Prostate gland (tissue), 2 donors: ENCODE data around the gene HLA-DPB1.

ENCODE experiments used
- POLR2A ChIP-seq: fragments of 450-650 bp; IDR thresholded peaks from one replicate; pipeline ENCODE4 v1.6.1; 2016; ENCODE audit warnings: antibody characterized with exemption, mild to moderate bottlenecking
- POLR2AphosphoS5 ChIP-seq: sonication (generic); formaldehyde crosslinking; IDR thresholded peaks from one replicate; pipeline ENCODE4 v1.6.1; 2017; ENCODE audit warnings: antibody characterized with exemption
- TF ChIP-seq, protein P1 (sequence below), 4 experiments: fragments of 200-600 bp in 2 of 4; fragments of 450-650 bp in 2 of 4; sonication (generic) in 2 of 4; IDR thresholded peaks; 1 replicate in 3 of 4; 2 replicates in 1 of 4; pipeline ENCODE4 v1.5.1; 2016 to 2019; ENCODE audit warnings: antibody characterized with exemption in 4 of 4, mild to moderate bottlenecking in 2 of 4, moderate library complexity in 2 of 4

DNA sequence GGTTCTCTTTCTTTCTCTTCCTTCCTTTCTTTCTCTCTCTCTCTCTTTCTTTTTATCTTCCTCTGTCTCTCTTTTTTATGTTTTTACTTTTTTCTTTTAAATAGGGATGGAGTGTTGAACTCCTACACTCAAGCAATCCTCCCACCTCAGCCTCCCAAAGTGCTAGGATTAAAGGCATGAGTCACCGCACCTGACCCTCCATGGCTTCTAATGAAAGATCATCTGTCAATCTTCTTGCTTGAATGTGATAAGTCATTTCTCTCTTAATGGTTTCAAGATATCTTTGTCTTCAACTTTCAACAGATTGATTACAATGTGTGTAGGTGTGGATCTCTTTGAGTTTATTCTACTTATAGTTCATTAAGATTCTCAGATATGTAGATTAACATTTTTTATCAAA lies 41.2 kb upstream of the HLA-DPB1 start:
- TF ChIP-seq POLR2A, result no peak
- no peak for TF ChIP-seq POLR2AphosphoS5
- TF ChIP-seq, protein P1, sequence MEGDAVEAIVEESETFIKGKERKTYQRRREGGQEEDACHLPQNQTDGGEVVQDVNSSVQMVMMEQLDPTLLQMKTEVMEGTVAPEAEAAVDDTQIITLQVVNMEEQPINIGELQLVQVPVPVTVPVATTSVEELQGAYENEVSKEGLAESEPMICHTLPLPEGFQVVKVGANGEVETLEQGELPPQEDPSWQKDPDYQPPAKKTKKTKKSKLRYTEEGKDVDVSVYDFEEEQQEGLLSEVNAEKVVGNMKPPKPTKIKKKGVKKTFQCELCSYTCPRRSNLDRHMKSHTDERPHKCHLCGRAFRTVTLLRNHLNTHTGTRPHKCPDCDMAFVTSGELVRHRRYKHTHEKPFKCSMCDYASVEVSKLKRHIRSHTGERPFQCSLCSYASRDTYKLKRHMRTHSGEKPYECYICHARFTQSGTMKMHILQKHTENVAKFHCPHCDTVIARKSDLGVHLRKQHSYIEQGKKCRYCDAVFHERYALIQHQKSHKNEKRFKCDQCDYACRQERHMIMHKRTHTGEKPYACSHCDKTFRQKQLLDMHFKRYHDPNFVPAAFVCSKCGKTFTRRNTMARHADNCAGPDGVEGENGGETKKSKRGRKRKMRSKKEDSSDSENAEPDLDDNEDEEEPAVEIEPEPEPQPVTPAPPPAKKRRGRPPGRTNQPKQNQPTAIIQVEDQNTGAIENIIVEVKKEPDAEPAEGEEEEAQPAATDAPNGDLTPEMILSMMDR (IDR thresholded peaks at IDR 0.05), result no peak
